ENCODE results near the gene CIPC.

CIPC gene

GRCh38 chr14:77103475-77103874 is 5.4 kb downstream of the CIPC start:
- H3K27ac ChIP-seq = no peak overlapping the region
- TF ChIP-seq CTCF (conservative IDR thresholded peaks at IDR 0.05) = no peak
- TF ChIP-seq ZFX (IDR thresholded peaks at IDR 0.05) = no peak

GRCh38 chr14:77103951-77104350 is 5.9 kb downstream of the CIPC start:
- TF ChIP-seq ZFX (IDR thresholded peaks at IDR 0.05) (no peak), CTCF (conservative IDR thresholded peaks at IDR 0.05) (no peak)

GRCh38 chr14:77104393-77104792 is 6.3 kb downstream of the CIPC start:
- TF ChIP-seq ZFX (IDR thresholded peaks at IDR 0.05) (no peak), CTCF (conservative IDR thresholded peaks at IDR 0.05) (no peak)
- H3K27ac ChIP-seq = no peak overlapping the region

More at GRCh38 chr14:77103951-77104350, 5.9 kb downstream of the CIPC start:
- H3K27ac ChIP-seq = no peak overlapping the region

- TF ChIP-seq ZFX (IDR thresholded peaks at IDR 0.05) (no peak), CTCF (conservative IDR thresholded peaks at IDR 0.05) (no peak)
Observed at GRCh38 chr14:77105145-77105939, 7.3 kb downstream of the CIPC start.

GRCh38 chr14:77106666-77107065 is 8.6 kb downstream of the CIPC start:
- TF ChIP-seq ZFX (IDR thresholded peaks at IDR 0.05) = no peak
- no peak for TF ChIP-seq CTCF (conservative IDR thresholded peaks at IDR 0.05)
- H3K27ac ChIP-seq = no peak overlapping the region

More at GRCh38 chr14:77105145-77105939, 7.3 kb downstream of the CIPC start:
- H3K27ac ChIP-seq = no peak overlapping the region

- no peak overlapping the region for H3K27ac ChIP-seq
- no peak for TF ChIP-seq ZFX (IDR thresholded peaks at IDR 0.05)
- TF ChIP-seq CTCF (conservative IDR thresholded peaks at IDR 0.05) = no peak
Observed at GRCh38 chr14:77107228-77107627, 9.2 kb downstream of the CIPC start.

GRCh38 chr14:77108753-77109152 is 10.7 kb downstream of the CIPC start:
- no peak overlapping the region for H3K27ac ChIP-seq
- no peak for TF ChIP-seq CTCF (conservative IDR thresholded peaks at IDR 0.05)
- no peak for TF ChIP-seq ZFX (IDR thresholded peaks at IDR 0.05)

Measured in C4-2B (cell line).